Psoas muscle (tissue), 8 donors: Measurements from ENCODE around the gene COL25A1. TPM values are rescaled to one million over a fixed set of nuclear protein-coding genes. Genes with fewer than 3 reads are reported as not detected.
"Not testable (repeated sequence)": the region's sequence is repeated elsewhere in the genome, so short reads cannot be mapped to it uniquely, and the experiment has no call there.

ENCODE experiments used
- ATAC-seq, 4 donors: fragments of 200-7000 bp; cut with Tn5 transposase; one replicate each; pipeline ENCODE4 v1.9.1; 2020; ENCODE audit warnings: moderate library complexity in 3 of 4, mild to moderate bottlenecking in 2 of 4
- DNase-seq, 2 donors: peaks; one replicate each; pipeline ENCODE4 v3.0.0-alpha.2; 2020
- H3K27ac ChIP-seq: fragments of 200-600 bp; one replicate; pipeline ENCODE4 v1.8.0; 2022
- H3K27me3 ChIP-seq, 3 donors: fragments of 200-600 bp in 1 of 3; one replicate each; pipeline versions ENCODE4 v1.6.1 to v1.8.0; 2013 to 2022; ENCODE audit warnings: low read length in 2 of 3, mild to moderate bottlenecking in 2 of 3, moderate library complexity in 1 of 3; ENCODE audit not compliant: insufficient read depth in 3 of 3
- H3K36me3 ChIP-seq, 2 donors: fragments of 200-600 bp in 1 of 2; one replicate each; pipeline versions ENCODE4 v1.6.1 to v1.8.0; 2013 to 2022; ENCODE audit warnings: low read depth in 1 of 2, mild to moderate bottlenecking in 1 of 2, moderate library complexity in 1 of 2; ENCODE audit not compliant: insufficient read depth in 1 of 2
- H3K4me1 ChIP-seq: fragments of 200-600 bp; one replicate; pipeline ENCODE4 v1.8.0; 2022
- H3K4me3 ChIP-seq: fragments of 200-600 bp; one replicate; pipeline ENCODE4 v1.8.0; 2022; ENCODE audit warnings: mild to moderate bottlenecking
- H3K9me3 ChIP-seq: fragments of 200-600 bp; one replicate; pipeline ENCODE4 v1.8.0; 2022
- WGBS, 3 donors: extraction: QIAGEN DNeasy Blood & Tissue Kit; methylation state at CpG; one replicate each; pipeline versions ENCODE4 v1.1.6 to v1.1.7; 2013; 5-methylcytosine and 5-hydroxymethylcytosine counted together
- intact Hi-C, 2 donors: fragments of 100-400 bp; cut with DNase I; formaldehyde crosslinking; loops; one replicate each; pipeline versions ENCODE4 v1.11.0 to v1.14.2; 2022
- polyA plus RNA-seq, 3 donors: library from polyadenylated mRNA; stranded (reverse); fragments of 200-250 nt; gene quantifications; one replicate each; pipeline ENCODE4 v1.2.3, GENCODE V29; 2013
- total RNA-seq, 4 donors: library from RNA; stranded (reverse); fragmentation: NEBNext Ultra II Directional in 2 of 4; extraction: Animal tissue kit (Norgen Biotek cat#: 25700) in 2 of 4; gene quantifications; one replicate each; pipeline versions ENCODE4 v1.2.1 to v1.2.4, GENCODE V29; 2021 to 2023
- TF ChIP-seq, protein P1 (sequence below): fragments of 200-600 bp; IDR thresholded peaks from one replicate; pipeline ENCODE4 v1.8.0; 2022; ENCODE audit warnings: antibody characterized with exemption
- donor health status: healthy with polysubstance abuse.
- donor health status: DM: no; HTN: no; CAD: no; lungs with moderate emphysema.
- donor health status: Bipolar disorder and iron deficiency.
- donor health status: healthy.
- donor health status: DM: yes; HTN: yes; CAD: no.
- donor health status: DM: no; HTN: no; CAD: no.
- donor health status: DM: no; HTN: no; CAD: no.
- donor health status: DM: yes; HTN: yes; CAD: no.

The COL25A1 gene
- total and polyA plus RNA-seq, 7 donors: 0.14 to 1.5 (median 0.36) TPM

DNA sequence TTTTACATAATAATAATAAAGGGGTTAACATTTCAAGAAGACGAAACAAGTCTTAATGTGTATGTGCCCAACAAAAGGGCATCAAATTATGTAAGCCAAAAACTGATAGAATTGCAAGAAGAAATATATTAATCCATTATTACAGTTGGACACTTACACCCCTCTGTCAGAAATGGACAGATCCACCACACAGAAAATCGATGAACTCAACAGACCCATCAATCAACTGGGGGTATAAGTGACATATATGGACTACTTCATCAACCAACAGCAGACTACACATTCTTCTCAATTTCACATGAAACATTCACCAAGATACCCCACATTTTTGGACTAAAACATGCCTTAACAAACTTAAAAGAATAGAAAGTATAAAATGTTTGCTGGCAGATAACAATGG is 183.8 kb downstream of the COL25A1 start:
- ATAC-seq (no peak), DNase-seq (no peak)
- H3K27me3 ChIP-seq: no peaks in the 10 kb centered on the region
- no peak overlapping the region for H3K4me3 ChIP-seq
- no peaks in the 10 kb centered on the region for H3K36me3 ChIP-seq
- no peaks in the 10 kb centered on the region for H3K4me1 ChIP-seq
- WGBS, 3 donors: 76 to 89% (median 77%) methylated on average over 2 of the region's 2 CpGs
- H3K27ac ChIP-seq: no peak overlapping the region
- no peaks in the 10 kb centered on the region for H3K9me3 ChIP-seq
- intact Hi-C loops: no loop called here
- TF ChIP-seq, protein P1, sequence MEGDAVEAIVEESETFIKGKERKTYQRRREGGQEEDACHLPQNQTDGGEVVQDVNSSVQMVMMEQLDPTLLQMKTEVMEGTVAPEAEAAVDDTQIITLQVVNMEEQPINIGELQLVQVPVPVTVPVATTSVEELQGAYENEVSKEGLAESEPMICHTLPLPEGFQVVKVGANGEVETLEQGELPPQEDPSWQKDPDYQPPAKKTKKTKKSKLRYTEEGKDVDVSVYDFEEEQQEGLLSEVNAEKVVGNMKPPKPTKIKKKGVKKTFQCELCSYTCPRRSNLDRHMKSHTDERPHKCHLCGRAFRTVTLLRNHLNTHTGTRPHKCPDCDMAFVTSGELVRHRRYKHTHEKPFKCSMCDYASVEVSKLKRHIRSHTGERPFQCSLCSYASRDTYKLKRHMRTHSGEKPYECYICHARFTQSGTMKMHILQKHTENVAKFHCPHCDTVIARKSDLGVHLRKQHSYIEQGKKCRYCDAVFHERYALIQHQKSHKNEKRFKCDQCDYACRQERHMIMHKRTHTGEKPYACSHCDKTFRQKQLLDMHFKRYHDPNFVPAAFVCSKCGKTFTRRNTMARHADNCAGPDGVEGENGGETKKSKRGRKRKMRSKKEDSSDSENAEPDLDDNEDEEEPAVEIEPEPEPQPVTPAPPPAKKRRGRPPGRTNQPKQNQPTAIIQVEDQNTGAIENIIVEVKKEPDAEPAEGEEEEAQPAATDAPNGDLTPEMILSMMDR: no peak

DNA sequence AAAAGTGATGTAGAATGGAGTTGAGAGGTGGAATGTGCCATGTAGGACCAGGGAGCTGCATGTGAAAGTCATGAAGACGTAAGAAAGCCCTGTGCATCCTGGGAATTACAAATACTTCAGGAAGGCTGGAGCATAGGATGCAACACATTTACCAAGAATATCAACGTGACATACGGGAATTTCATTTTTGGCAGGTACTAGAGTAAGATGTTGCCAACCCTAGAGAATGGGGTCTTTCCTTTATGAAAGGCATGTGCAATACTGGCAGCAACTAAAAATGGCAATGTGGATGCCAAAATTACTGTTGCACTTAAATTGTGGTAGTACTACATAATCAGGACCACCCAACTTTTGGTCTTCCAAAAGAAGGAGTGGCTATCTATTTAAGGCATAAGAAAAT is 188.0 kb downstream of the COL25A1 start:
- Histone ChIP-seq H3K4me1 (no peaks in the 10 kb centered on the region), H3K4me3 (no peak overlapping the region), H3K27ac (no peak overlapping the region), H3K36me3 (no peaks in the 10 kb centered on the region), H3K27me3 (no peaks in the 10 kb centered on the region), H3K9me3 (no peaks in the 10 kb centered on the region)
- TF ChIP-seq, protein P1: no peak
- WGBS, 3 donors: 68 to 69% (median 69%) methylated on average over 3 of the region's 3 CpGs
- ATAC-seq (no peak), DNase-seq (no peak)
- intact Hi-C loops: no loop called here

DNA sequence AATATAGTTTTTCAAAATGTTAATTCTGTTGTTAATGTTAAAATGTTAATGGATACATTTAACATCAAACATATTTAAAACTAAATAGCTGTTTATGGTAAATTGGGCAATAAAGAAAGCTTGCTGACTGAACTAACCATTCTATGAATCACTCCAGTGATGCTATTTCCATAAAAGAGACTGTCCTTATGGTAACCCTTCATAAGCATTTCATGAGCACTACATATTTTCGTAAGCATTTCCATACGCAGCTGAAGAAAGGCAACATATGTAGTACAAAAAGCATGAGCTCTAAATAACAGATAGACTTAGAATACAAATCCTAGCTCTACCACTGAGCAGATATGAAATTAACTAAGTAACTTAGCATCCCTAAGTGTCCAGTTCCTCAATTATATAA is 188.9 kb downstream of the COL25A1 start:
- H3K4me1 ChIP-seq: no peaks in the 10 kb centered on the region
- TF ChIP-seq, protein P1: no peak
- no peaks in the 10 kb centered on the region for H3K36me3 ChIP-seq
- DNase-seq (no peak), ATAC-seq (no peak)
- 84 to 92% (median 88%) methylated on average over 2 of the region's 2 CpGs for WGBS, 3 donors
- no peaks in the 10 kb centered on the region for H3K27me3 ChIP-seq
- H3K27ac ChIP-seq: no peak overlapping the region
- H3K9me3 ChIP-seq: no peaks in the 10 kb centered on the region
- no peak overlapping the region for H3K4me3 ChIP-seq
- intact Hi-C loops: no loop called here

DNA sequence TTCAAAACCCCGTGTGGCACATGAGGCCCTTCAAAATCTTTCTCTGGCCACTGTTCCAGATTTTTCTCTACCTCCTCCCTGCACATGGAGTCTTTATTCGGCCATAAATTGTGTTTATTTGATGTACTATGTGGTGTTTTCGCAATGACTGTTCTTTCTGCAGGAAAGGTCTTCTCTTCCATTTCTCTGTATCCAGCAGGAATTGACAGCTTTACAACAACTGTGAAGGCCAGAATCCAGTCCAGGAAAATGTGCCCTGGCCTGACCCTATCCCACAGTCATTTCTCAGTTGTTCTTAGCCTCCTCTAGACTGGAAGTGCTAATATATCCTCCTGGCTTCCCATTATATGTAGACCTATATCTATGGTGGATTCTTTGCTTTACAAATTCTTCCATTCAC is 191.4 kb downstream of the COL25A1 start:
- H3K9me3 ChIP-seq: no peaks in the 10 kb centered on the region
- H3K4me3 ChIP-seq: no peak overlapping the region
- no peak overlapping the region for H3K27ac ChIP-seq
- no peak for ATAC-seq
- H3K36me3 ChIP-seq: no peaks in the 10 kb centered on the region
- H3K27me3 ChIP-seq: no peaks in the 10 kb centered on the region
- intact Hi-C loops: no loop called here
- WGBS, 3 donors: 74 to 88% (median 75%) methylated on average over 3 of the region's 3 CpGs
- H3K4me1 ChIP-seq: no peaks in the 10 kb centered on the region
- no peak for DNase-seq
- TF ChIP-seq, protein P1: no peak

DNA sequence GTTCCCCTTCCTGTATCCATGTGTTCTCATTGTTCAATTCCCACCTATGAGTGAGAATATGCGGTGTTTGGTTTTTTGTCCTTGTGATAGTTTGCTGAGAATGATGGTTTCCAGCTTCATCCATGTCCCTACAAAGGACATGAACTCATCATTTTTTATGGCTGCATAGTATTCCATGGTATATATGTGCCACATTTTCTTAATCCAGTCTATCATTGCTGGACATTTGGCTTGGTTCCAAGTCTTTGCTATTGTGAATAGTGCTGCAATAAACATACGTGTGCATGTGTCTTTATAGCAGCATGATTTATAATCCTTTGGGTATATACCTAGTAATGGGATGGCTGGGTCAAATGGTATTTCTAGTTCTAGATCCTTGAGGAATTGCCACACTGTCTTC is 194.2 kb downstream of the COL25A1 start:
- no CpG with 5 or more reads among the region's 2 CpGs for WGBS, 3 donors
- H3K4me1 ChIP-seq, H3K27me3 ChIP-seq, H3K4me3 ChIP-seq, DNase-seq, ATAC-seq, H3K36me3 ChIP-seq, H3K27ac ChIP-seq, H3K9me3 ChIP-seq, intact Hi-C loops: not testable (repeated sequence)
